Measurements from ENCODE around the gene LDB3. TPM values are rescaled to one million over a fixed set of nuclear protein-coding genes. Genes with fewer than 3 reads are reported as not detected.

Gene LDB3
- total and polyA plus RNA-seq, 2 of the 8 experiments (the other 6 are each of a cell fraction or from before 2014, with no cell fraction given): 0.20 to 0.43 TPM

GRCh38 chr10:86747796-86748581 is 79.7 kb downstream of the LDB3 start (continued):
- TF ChIP-seq CHD1 (IDR thresholded peaks at IDR 0.05; ENCODE audit: low read depth, low read length): no peak
- no peak for TF ChIP-seq CTBP2 (IDR thresholded peaks at IDR 0.05; ENCODE audit: borderline replicate concordance, insufficient read depth, insufficient read length, low read length)
- TF ChIP-seq ATF3 (IDR thresholded peaks at IDR 0.05; ENCODE audit: insufficient read depth, low read depth, low read length): no peak
- TF ChIP-seq MAFK (IDR thresholded peaks at IDR 0.05; ENCODE audit: low read depth, low read length): no peak
- no peak for TF ChIP-seq TAF1 (IDR thresholded peaks at IDR 0.05; ENCODE audit: low read depth, low read length)

All from H1 (cell line).